ENCODE data around the gene LPCAT1.

Gene LPCAT1

DNA sequence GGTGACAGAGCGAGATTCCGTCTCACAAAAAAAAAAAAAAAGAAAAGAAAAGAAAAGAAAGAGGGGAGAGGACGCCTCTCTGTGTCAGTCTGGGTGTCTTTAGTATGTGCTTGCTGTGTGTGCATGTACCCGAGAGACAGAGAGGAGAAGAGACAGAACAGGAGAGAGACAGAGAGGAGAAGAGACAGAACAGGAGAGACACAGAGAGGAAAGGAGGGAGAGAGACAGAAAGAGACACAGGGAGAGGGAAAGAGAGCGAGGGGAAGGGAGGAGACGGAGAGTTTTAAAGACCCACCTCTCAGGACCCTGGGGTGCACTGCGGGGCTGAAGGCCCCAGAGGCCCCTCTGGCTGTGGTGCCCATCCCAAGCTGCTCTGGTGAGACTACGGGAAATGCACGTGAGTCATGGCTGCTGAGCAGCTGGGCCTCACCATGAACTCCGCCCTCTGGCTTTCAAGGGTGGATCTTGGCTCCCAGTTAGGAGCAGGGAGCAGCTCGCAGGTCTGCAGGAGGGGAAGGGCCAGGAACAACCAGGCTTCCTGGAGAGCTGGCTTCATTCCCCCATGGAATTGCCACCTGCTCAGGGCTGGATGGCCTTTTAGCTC lies 86.4 kb downstream of the LPCAT1 start:
- H3K4me3 ChIP-seq (ENCODE audit: low read length in 2 of 2): no peak overlapping the region
- peaks cover 21 to 26% of the 10 kb centered on the region in 2 donors for H3K27me3 ChIP-seq (ENCODE audit: control insufficient read depth in 1 of 2, insufficient read depth in 2 of 2, low read length in 2 of 2)
- H3K27ac ChIP-seq (ENCODE audit: low read length): no peak overlapping the region
- no peaks in the 10 kb centered on the region for H3K4me1 ChIP-seq (ENCODE audit: control insufficient read depth, insufficient read depth, low read length)
- H3K36me3 ChIP-seq (ENCODE audit: control insufficient read depth in 2 of 2, insufficient read depth in 2 of 2, low read length in 2 of 2): no peaks in the 10 kb centered on the region
- peaks cover 5 to 9% of the 10 kb centered on the region in 2 donors for H3K9me3 ChIP-seq (ENCODE audit: control insufficient read depth in 2 of 2, low read length in 2 of 2)
- no peak overlapping the region for H3K9ac ChIP-seq (ENCODE audit: low read length in 2 of 2)

- peaks cover 20 to 21% of the 10 kb centered on the region in 2 donors for H3K27me3 ChIP-seq (ENCODE audit: control insufficient read depth in 1 of 2, insufficient read depth in 2 of 2, low read length in 2 of 2)
- no peaks in the 10 kb centered on the region for H3K36me3 ChIP-seq (ENCODE audit: control insufficient read depth in 2 of 2, insufficient read depth in 2 of 2, low read length in 2 of 2)
- no peak overlapping the region for H3K27ac ChIP-seq (ENCODE audit: low read length)
- H3K9me3 ChIP-seq (ENCODE audit: control insufficient read depth in 2 of 2, low read length in 2 of 2): peaks cover 5 to 9% of the 10 kb centered on the region in 2 donors
- no peak overlapping the region for H3K9ac ChIP-seq (ENCODE audit: low read length in 2 of 2)
- no peaks in the 10 kb centered on the region for H3K4me1 ChIP-seq (ENCODE audit: control insufficient read depth, insufficient read depth, low read length)
- no peak overlapping the region for H3K4me3 ChIP-seq (ENCODE audit: low read length in 2 of 2)
Measured at GRCh38 chr5:1436681-1437080, 87.1 kb downstream of the LPCAT1 start.

- Histone ChIP-seq H3K27me3 (ENCODE audit: control insufficient read depth in 1 of 2, insufficient read depth in 2 of 2, low read length in 2 of 2) (peaks cover 14 to 17% of the 10 kb centered on the region in 2 donors), H3K9me3 (ENCODE audit: control insufficient read depth in 2 of 2, low read length in 2 of 2) (peaks cover 6 to 9% of the 10 kb centered on the region in 2 donors), H3K36me3 (ENCODE audit: control insufficient read depth in 2 of 2, insufficient read depth in 2 of 2, low read length in 2 of 2) (no peaks in the 10 kb centered on the region), H3K4me1 (ENCODE audit: control insufficient read depth, insufficient read depth, low read length) (no peaks in the 10 kb centered on the region), H3K27ac (ENCODE audit: low read length) (no peak overlapping the region), H3K4me3 (ENCODE audit: low read length in 2 of 2) (no peak overlapping the region), H3K9ac (ENCODE audit: low read length in 2 of 2) (no peak overlapping the region)
Measured at GRCh38 chr5:1436036-1436435, 87.7 kb downstream of the LPCAT1 start.

DNA sequence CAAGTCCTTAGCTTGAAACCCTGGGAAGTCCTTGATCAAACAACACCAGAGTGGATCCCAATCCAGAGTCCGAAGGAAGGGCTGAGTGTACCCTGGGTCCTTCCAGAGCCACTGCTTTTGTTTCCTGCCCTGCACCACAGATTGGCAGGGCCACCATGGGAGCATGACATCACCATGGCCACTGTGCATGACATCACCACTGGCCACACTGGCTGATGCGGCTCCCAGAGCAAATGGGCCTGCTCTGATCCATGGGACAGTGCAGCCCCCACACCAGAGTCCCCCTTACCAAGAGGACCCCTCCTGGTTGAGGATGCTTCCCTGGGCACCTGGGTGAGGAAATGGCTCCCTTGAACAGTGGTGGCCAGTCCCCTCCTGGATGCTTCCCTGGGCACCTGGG lies 88.4 kb downstream of the LPCAT1 start:
- H3K36me3 ChIP-seq (ENCODE audit: control insufficient read depth in 2 of 2, insufficient read depth in 2 of 2, low read length in 2 of 2): no peaks in the 10 kb centered on the region
- peaks cover 9 to 15% of the 10 kb centered on the region in 2 donors for H3K27me3 ChIP-seq (ENCODE audit: control insufficient read depth in 1 of 2, insufficient read depth in 2 of 2, low read length in 2 of 2)
- H3K4me3 ChIP-seq (ENCODE audit: low read length in 2 of 2): no peak overlapping the region
- H3K4me1 ChIP-seq (ENCODE audit: control insufficient read depth, insufficient read depth, low read length): no peaks in the 10 kb centered on the region
- H3K9me3 ChIP-seq (ENCODE audit: control insufficient read depth in 2 of 2, low read length in 2 of 2): peaks cover 4 to 10% of the 10 kb centered on the region in 2 donors
- H3K27ac ChIP-seq (ENCODE audit: low read length): no peak overlapping the region
- H3K9ac ChIP-seq (ENCODE audit: low read length in 2 of 2): no peak overlapping the region

DNA sequence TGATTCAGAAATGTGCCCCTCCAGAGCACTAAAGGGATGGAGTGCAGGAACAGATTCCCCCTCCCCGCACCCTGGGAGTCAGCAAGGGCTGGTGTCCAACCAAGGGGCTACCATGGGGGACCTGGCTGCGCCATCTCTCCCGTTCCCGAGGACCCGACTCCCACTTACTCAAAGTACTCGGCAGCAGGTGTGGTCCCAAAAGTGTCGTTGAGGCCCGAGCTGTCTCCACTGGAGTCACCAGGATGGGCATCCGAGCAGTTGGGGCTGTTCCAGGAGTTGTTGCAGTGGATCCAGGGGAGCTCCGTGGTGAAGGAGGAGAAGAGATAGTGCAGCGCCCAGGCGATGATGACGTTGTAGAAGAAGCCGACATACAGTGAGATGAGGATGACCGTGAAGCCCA lies 91.5 kb downstream of the LPCAT1 start:
- Histone ChIP-seq H3K36me3 (ENCODE audit: control insufficient read depth in 2 of 2, insufficient read depth in 2 of 2, low read length in 2 of 2) (no peaks in the 10 kb centered on the region), H3K4me3 (ENCODE audit: low read length in 2 of 2) (no peak overlapping the region), H3K27ac (ENCODE audit: low read length) (no peak overlapping the region), H3K9me3 (ENCODE audit: control insufficient read depth in 2 of 2, low read length in 2 of 2) (peaks cover 9 to 31% of the 10 kb centered on the region in 2 donors), H3K27me3 (ENCODE audit: control insufficient read depth in 1 of 2, insufficient read depth in 2 of 2, low read length in 2 of 2) (peaks cover 0 to 2% of the 10 kb centered on the region in 2 donors), H3K9ac (ENCODE audit: low read length in 2 of 2) (no peak overlapping the region), H3K4me1 (ENCODE audit: control insufficient read depth, insufficient read depth, low read length) (no peaks in the 10 kb centered on the region)

GRCh38 chr5:1431896-1432295 lies 91.9 kb downstream of the LPCAT1 start:
- H3K9me3 ChIP-seq (ENCODE audit: control insufficient read depth in 2 of 2, low read length in 2 of 2): peaks cover 9 to 31% of the 10 kb centered on the region in 2 donors
- no peak overlapping the region for H3K9ac ChIP-seq (ENCODE audit: low read length in 2 of 2)
- no peaks in the 10 kb centered on the region for H3K27me3 ChIP-seq (ENCODE audit: control insufficient read depth in 1 of 2, insufficient read depth in 2 of 2, low read length in 2 of 2)
- H3K4me1 ChIP-seq (ENCODE audit: control insufficient read depth, insufficient read depth, low read length): no peaks in the 10 kb centered on the region
- H3K36me3 ChIP-seq (ENCODE audit: control insufficient read depth in 2 of 2, insufficient read depth in 2 of 2, low read length in 2 of 2): no peaks in the 10 kb centered on the region
- H3K4me3 ChIP-seq (ENCODE audit: low read length in 2 of 2): no peak overlapping the region
- H3K27ac ChIP-seq (ENCODE audit: low read length): no peak overlapping the region

GRCh38 chr5:1431021-1431811 lies 92.5 kb downstream of the LPCAT1 start:
- Histone ChIP-seq H3K27ac (ENCODE audit: low read length) (no peak overlapping the region), H3K27me3 (ENCODE audit: control insufficient read depth in 1 of 2, insufficient read depth in 2 of 2, low read length in 2 of 2) (no peaks in the 10 kb centered on the region), H3K9me3 (ENCODE audit: control insufficient read depth in 2 of 2, low read length in 2 of 2) (peaks cover 13 to 34% of the 10 kb centered on the region in 2 donors), H3K36me3 (ENCODE audit: control insufficient read depth in 2 of 2, insufficient read depth in 2 of 2, low read length in 2 of 2) (no peaks in the 10 kb centered on the region), H3K4me3 (ENCODE audit: low read length in 2 of 2) (no peak overlapping the region), H3K4me1 (ENCODE audit: control insufficient read depth, insufficient read depth, low read length) (no peaks in the 10 kb centered on the region), H3K9ac (ENCODE audit: low read length in 2 of 2) (no peak overlapping the region)

DNA sequence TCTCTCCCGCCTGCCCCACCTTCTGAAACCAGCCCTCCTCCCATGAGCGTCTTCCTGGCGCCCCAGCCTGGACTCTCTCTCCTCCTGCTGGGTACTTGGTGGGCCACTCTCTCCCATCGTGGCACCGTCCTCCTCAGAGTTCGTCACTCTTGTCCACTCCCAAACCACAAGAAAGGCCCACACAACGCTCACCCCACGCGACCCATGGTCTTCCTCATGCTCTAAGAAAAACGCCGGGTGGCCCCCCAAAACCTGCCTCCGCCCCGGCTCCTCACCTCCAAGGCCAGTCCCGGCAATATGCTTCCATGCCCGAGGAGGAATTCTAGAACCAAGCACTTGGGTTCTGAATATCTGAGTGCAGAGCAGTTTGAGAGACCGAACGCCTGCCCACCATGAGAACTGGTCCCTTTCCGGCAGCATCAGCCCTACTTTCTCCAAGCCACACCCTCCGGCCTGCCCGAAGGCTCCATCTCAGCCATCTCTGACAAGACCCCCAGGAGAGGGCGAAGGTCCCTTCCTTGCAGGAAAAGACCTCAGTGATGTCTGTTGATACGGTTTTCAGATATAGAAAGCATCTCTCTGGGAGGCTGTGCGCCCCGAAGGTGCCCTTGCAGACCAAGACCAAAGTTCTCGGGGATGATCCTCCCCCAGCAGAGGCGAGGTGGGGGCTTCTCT lies 93.5 kb downstream of the LPCAT1 start:
- Histone ChIP-seq H3K27me3 (ENCODE audit: control insufficient read depth in 1 of 2, insufficient read depth in 2 of 2, low read length in 2 of 2) (no peaks in the 10 kb centered on the region), H3K27ac (ENCODE audit: low read length) (no peak overlapping the region), H3K9me3 (ENCODE audit: control insufficient read depth in 2 of 2, low read length in 2 of 2) (peaks cover 16 to 34% of the 10 kb centered on the region in 2 donors), H3K9ac (ENCODE audit: low read length in 2 of 2) (no peak overlapping the region), H3K4me1 (ENCODE audit: control insufficient read depth, insufficient read depth, low read length) (no peaks in the 10 kb centered on the region), H3K36me3 (ENCODE audit: control insufficient read depth in 2 of 2, insufficient read depth in 2 of 2, low read length in 2 of 2) (no peaks in the 10 kb centered on the region), H3K4me3 (ENCODE audit: low read length in 2 of 2) (no peak overlapping the region)

DNA sequence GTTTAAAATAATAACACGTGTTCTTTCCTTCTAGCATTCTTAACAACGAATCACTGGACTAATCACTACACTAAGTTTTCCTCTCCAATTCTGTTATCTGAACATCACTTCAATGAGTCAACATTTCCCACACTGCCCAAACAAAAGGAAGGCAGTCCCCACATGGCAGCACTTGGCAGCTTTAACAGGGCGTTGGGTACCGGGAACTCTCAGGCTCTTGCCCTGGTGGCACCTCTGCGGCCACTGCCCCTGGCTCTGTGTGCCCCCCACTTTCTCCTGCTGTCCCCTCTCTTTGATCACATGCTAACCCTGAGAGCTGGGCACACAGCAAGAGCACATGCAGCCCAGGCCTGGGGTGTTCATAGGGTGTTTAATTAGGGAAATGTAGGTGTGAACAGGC lies 94.3 kb downstream of the LPCAT1 start:
- H3K27me3 ChIP-seq (ENCODE audit: control insufficient read depth in 1 of 2, insufficient read depth in 2 of 2, low read length in 2 of 2): no peaks in the 10 kb centered on the region
- H3K9me3 ChIP-seq (ENCODE audit: control insufficient read depth in 2 of 2, low read length in 2 of 2): peaks cover 16 to 38% of the 10 kb centered on the region in 2 donors
- no peak overlapping the region for H3K4me3 ChIP-seq (ENCODE audit: low read length in 2 of 2)
- H3K4me1 ChIP-seq (ENCODE audit: control insufficient read depth, insufficient read depth, low read length): no peaks in the 10 kb centered on the region
- no peak overlapping the region for H3K9ac ChIP-seq (ENCODE audit: low read length in 2 of 2)
- no peaks in the 10 kb centered on the region for H3K36me3 ChIP-seq (ENCODE audit: control insufficient read depth in 2 of 2, insufficient read depth in 2 of 2, low read length in 2 of 2)
- H3K27ac ChIP-seq (ENCODE audit: low read length): no peak overlapping the region

- Histone ChIP-seq H3K36me3 (ENCODE audit: control insufficient read depth in 2 of 2, insufficient read depth in 2 of 2, low read length in 2 of 2) (no peaks in the 10 kb centered on the region), H3K27me3 (ENCODE audit: control insufficient read depth in 1 of 2, insufficient read depth in 2 of 2, low read length in 2 of 2) (no peaks in the 10 kb centered on the region), H3K4me1 (ENCODE audit: control insufficient read depth, insufficient read depth, low read length) (no peaks in the 10 kb centered on the region), H3K9me3 (ENCODE audit: control insufficient read depth in 2 of 2, low read length in 2 of 2) (peaks cover 16 to 41% of the 10 kb centered on the region in 2 donors), H3K27ac (ENCODE audit: low read length) (no peak overlapping the region), H3K9ac (ENCODE audit: low read length in 2 of 2) (no peak overlapping the region), H3K4me3 (ENCODE audit: low read length in 2 of 2) (no peak overlapping the region)
Measured at GRCh38 chr5:1429066-1429465, 94.7 kb downstream of the LPCAT1 start.

Measured in stomach smooth muscle (tissue), 2 donors.